GM23248 (cell line): ENCODE results near the gene DUSP9. TPM values are rescaled to one million over a fixed set of nuclear protein-coding genes. Genes with fewer than 3 reads are reported as not detected.
"Not testable (repeated sequence)": the region's sequence is repeated elsewhere in the genome, so short reads cannot be mapped to it uniquely, and the experiment has no call there.

Experiments used
- DNase-seq: peaks from one replicate; pipeline ENCODE4 v3.0.0-alpha.2; 2015
- H2AFZ ChIP-seq: fragments of 200-600 bp; sonication (generic); 2 replicates; pipeline ENCODE4 v1.6.1; 2016; ENCODE audit warnings: antibody characterized with exemption
- H3F3A ChIP-seq: fragments of 200-600 bp; sonication (generic); 2 replicates; pipeline ENCODE4 v1.6.1; 2016; ENCODE audit warnings: mild to moderate bottlenecking, antibody characterized with exemption, mixed run types; ENCODE audit not compliant: insufficient read depth
- H3K27ac ChIP-seq: fragments of 200-600 bp; sonication (generic); 2 replicates; pipeline ENCODE4 v1.5.1; 2016; ENCODE audit warnings: mild to moderate bottlenecking
- H3K27me3 ChIP-seq: fragments of 200-600 bp; sonication (generic); replicated peaks from 2 replicates; pipeline ENCODE4 v1.6.1; 2016; ENCODE audit warnings: mild to moderate bottlenecking; ENCODE audit not compliant: insufficient read depth
- H3K36me3 ChIP-seq: fragments of 200-600 bp; sonication (generic); 2 replicates; pipeline ENCODE4 v1.6.1; 2016; ENCODE audit warnings: low read depth, mild to moderate bottlenecking
- H3K4me1 ChIP-seq: fragments of 200-600 bp; sonication (generic); 2 replicates; pipeline ENCODE4 v1.6.1; 2016; ENCODE audit warnings: mild to moderate bottlenecking; ENCODE audit not compliant: insufficient read depth
- H3K4me2 ChIP-seq: fragments of 200-600 bp; sonication (generic); one replicate; pipeline ENCODE4 v1.6.1; 2016; ENCODE audit warnings: mild to moderate bottlenecking; ENCODE audit not compliant: unreplicated experiment
- H3K4me3 ChIP-seq: fragments of 200-600 bp; sonication (generic); 2 replicates; pipeline ENCODE4 v1.5.1; 2016; ENCODE audit warnings: mild to moderate bottlenecking
- H3K79me2 ChIP-seq: fragments of 200-600 bp; sonication (generic); 2 replicates; pipeline ENCODE4 v1.6.1; 2016; ENCODE audit warnings: mild to moderate bottlenecking; ENCODE audit not compliant: insufficient read depth
- H3K9ac ChIP-seq: fragments of 200-600 bp; sonication (generic); 2 replicates; pipeline ENCODE4 v1.6.1; 2016; ENCODE audit warnings: mild to moderate bottlenecking
- H3K9me2 ChIP-seq: fragments of 200-600 bp; sonication (generic); 2 replicates; pipeline ENCODE4 v1.6.1; 2016; ENCODE audit warnings: mixed run types, mild to moderate bottlenecking, moderate library complexity; ENCODE audit not compliant: insufficient read depth
- H3K9me3 ChIP-seq: fragments of 200-600 bp; sonication (generic); one replicate; pipeline ENCODE4 v1.6.1; 2017; ENCODE audit warnings: low read depth
- H4K20me1 ChIP-seq: fragments of 200-600 bp; sonication (generic); 2 replicates; pipeline ENCODE4 v1.6.0; 2016; ENCODE audit not compliant: insufficient read depth
- EZH2 ChIP-seq: fragments of 200-600 bp; sonication (generic); IDR thresholded peaks from 2 replicates; pipeline ENCODE4 v1.6.1; 2018; ENCODE audit warnings: antibody characterized with exemption, mild to moderate bottlenecking; ENCODE audit not compliant: insufficient read depth, poor library complexity, severe bottlenecking
- EZH2phosphoT487 ChIP-seq: fragments of 200-600 bp; sonication (generic); IDR thresholded peaks from 2 replicates; pipeline ENCODE4 v1.6.1; 2018; ENCODE audit warnings: antibody characterized with exemption, moderate library complexity, mild to moderate bottlenecking, low read depth; ENCODE audit not compliant: insufficient read depth
- WGBS, 2 experiments: methylation state at CpG; one replicate each; pipeline ENCODE4 v1.1.6; 2015 to 2017; ENCODE audit warnings: low lambda C conversion rate in 2 of 2, low coverage in 1 of 2; ENCODE audit errors: missing lambda C conversion rate in 2 of 2; 5-methylcytosine and 5-hydroxymethylcytosine counted together
- in situ Hi-C: fragments of 300-500 bp; cut with MboI; formaldehyde crosslinking; loops from 2 replicates; pipeline ENCODE4 v1.15.0; 2020
- polyA plus RNA-seq: library from polyadenylated mRNA; unstranded; fragments of >200 nt; fragmentation: Nextera tagmentation; extraction: Ambion mirVana; gene quantifications from 2 replicates; pipeline ENCODE4 v1.2.1, GENCODE V29; 2016
- total RNA-seq: library from RNA; depleted of rRNA; stranded (reverse); fragments of >200 nt; shearing (Covaris generic); gene quantifications from 2 replicates; pipeline ENCODE4 v1.2.3, GENCODE V29; 2014

DUSP9 gene
- total and polyA plus RNA-seq, 2 experiments from 2014 or later: not detected

GRCh38 chrX:153672531-153673427 lies 25.8 kb downstream of the DUSP9 start:
- H3K9me2 ChIP-seq: no peaks in the 10 kb centered on the region
- H3K27me3 ChIP-seq: no peaks in the 10 kb centered on the region
- no peaks in the 10 kb centered on the region for H3K79me2 ChIP-seq
- DNase-seq: no peak
- H3K36me3 ChIP-seq: no peaks in the 10 kb centered on the region
- H3K4me1 ChIP-seq: no peaks in the 10 kb centered on the region
- no peak overlapping the region for H2AFZ ChIP-seq
- WGBS, 2 experiments: 20 to 29% methylated on average over 12 to 49 of the region's 53 CpGs
- H3K4me2 ChIP-seq: no peak overlapping the region
- no peaks in the 10 kb centered on the region for H4K20me1 ChIP-seq
- no peak overlapping the region for H3K9ac ChIP-seq
- no peak overlapping the region for H3K4me3 ChIP-seq
- H3K27ac ChIP-seq: no peak overlapping the region
- no peaks in the 10 kb centered on the region for H3K9me3 ChIP-seq
- TF ChIP-seq EZH2phosphoT487: no peak
- no peak for TF ChIP-seq EZH2
- in situ Hi-C loops: loop anchor here (10.0 to 25.0 kb wide), 2 partner anchors 118 to 710 kb away; no protein-coding TSS in a partner anchor
- H3F3A ChIP-seq: no peaks in the 10 kb centered on the region

GRCh38 chrX:153673428-153674218 lies 26.6 kb downstream of the DUSP9 start, which contains the start of gene PNCK:
TSS of gene PNCK (minus strand) at chrX:153673813. CDS start at chrX:153673076, 737 bp downstream.
- no peak within 1 kb of the TSS for H2AFZ ChIP-seq

GRCh38 chrX:153674219-153674851 lies 27.3 kb downstream of the DUSP9 start:
- no peak overlapping the region for H2AFZ ChIP-seq
- no peak overlapping the region for H3K9ac ChIP-seq
- H3K9me2 ChIP-seq: no peaks in the 10 kb centered on the region
- 76 to 81% methylated on average over 17 to 27 of the region's 27 CpGs for WGBS, 2 experiments
- no peaks in the 10 kb centered on the region for H3K79me2 ChIP-seq
- no peak overlapping the region for H3K27ac ChIP-seq
- H3F3A ChIP-seq: no peaks in the 10 kb centered on the region
- no peaks in the 10 kb centered on the region for H3K4me1 ChIP-seq
- H3K27me3 ChIP-seq: no peaks in the 10 kb centered on the region
- no peak overlapping the region for H3K4me3 ChIP-seq
- H3K9me3 ChIP-seq: no peaks in the 10 kb centered on the region
- no peak overlapping the region for H3K4me2 ChIP-seq
- no peaks in the 10 kb centered on the region for H3K36me3 ChIP-seq
- no peak for DNase-seq
- H4K20me1 ChIP-seq: no peaks in the 10 kb centered on the region
- in situ Hi-C loops: loop anchor here (10.0 to 25.0 kb wide), 2 partner anchors 120 to 712 kb away; no protein-coding TSS in a partner anchor
- TF ChIP-seq EZH2 (no peak), EZH2phosphoT487 (no peak)

More at GRCh38 chrX:153673428-153674218, 26.6 kb downstream of the DUSP9 start, which contains the start of gene PNCK:
- no peaks in the 10 kb centered on the region for H3K9me2 ChIP-seq
- H3F3A ChIP-seq: no peaks in the 10 kb centered on the region
- H3K27ac ChIP-seq: no peak within 1 kb of the TSS
- no peak for TF ChIP-seq EZH2
- TF ChIP-seq EZH2phosphoT487: no peak
- DNase-seq: no peak
- no peaks in the 10 kb centered on the region for H3K36me3 ChIP-seq
- no peaks in the 10 kb centered on the region for H3K9me3 ChIP-seq
- H3K4me1 ChIP-seq: no peaks in the 10 kb centered on the region
- no peaks in the 10 kb centered on the region for H3K79me2 ChIP-seq
- no peaks in the 10 kb centered on the region for H3K27me3 ChIP-seq
- no peaks in the 10 kb centered on the region for H4K20me1 ChIP-seq
- in situ Hi-C loops: loop anchor here (10.0 to 25.0 kb wide), 2 partner anchors 119 to 711 kb away; no protein-coding TSS in a partner anchor
- 25 to 96% methylated on average over 4 to 8 of the region's 98 CpGs for WGBS, 2 experiments
- no peak within 1 kb of the TSS for H3K9ac ChIP-seq
- H3K4me3 ChIP-seq: no peak within 1 kb of the TSS
- H3K4me2 ChIP-seq: no peak within 1 kb of the TSS

DNA sequence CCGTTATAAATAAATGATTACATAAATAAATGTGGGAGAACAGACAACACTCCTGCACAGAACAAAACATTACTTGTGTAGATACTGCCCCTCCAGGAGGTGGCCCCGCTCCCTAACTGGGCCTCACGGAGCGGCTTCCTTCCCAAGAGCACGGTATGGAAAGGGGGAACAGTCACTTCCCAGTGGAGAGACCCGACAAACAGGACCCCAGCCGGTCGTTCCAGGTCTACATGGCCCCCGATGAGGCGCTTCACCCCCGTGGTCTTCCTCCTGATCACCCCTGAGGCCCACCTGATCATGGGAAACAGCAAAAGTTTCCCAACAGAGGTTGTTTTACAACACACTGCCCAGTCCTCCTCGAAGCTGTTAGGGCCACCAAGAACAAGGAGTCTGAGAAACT lies 34.2 kb downstream of the DUSP9 start:
- Histone ChIP-seq H3K4me1 (no peaks in the 10 kb centered on the region), H3K4me2 (no peak overlapping the region), H3K9me2 (no peaks in the 10 kb centered on the region), H3K27me3 (no peaks in the 10 kb centered on the region), H3K9ac (no peak overlapping the region), H3K27ac (no peak overlapping the region), H3F3A (no peaks in the 10 kb centered on the region), H4K20me1 (no peaks in the 10 kb centered on the region), H3K4me3 (no peak overlapping the region), H3K79me2 (no peaks in the 10 kb centered on the region), H2AFZ (no peak overlapping the region), H3K9me3 (no peaks in the 10 kb centered on the region), H3K36me3 (no peaks in the 10 kb centered on the region)
- WGBS, 2 experiments: 50 to 70% methylated on average over 3 to 11 of the region's 12 CpGs
- in situ Hi-C loops: no loop called here
- DNase-seq: no peak
- TF ChIP-seq EZH2phosphoT487 (no peak), EZH2 (no peak)

GRCh38 chrX:153683486-153683885 lies 36.5 kb downstream of the DUSP9 start:
- H2AFZ ChIP-seq, H3K27me3 ChIP-seq, H4K20me1 ChIP-seq, H3K9me2 ChIP-seq, H3K9ac ChIP-seq, DNase-seq, in situ Hi-C loops, H3F3A ChIP-seq, H3K4me3 ChIP-seq, H3K27ac ChIP-seq, H3K79me2 ChIP-seq, H3K4me2 ChIP-seq, H3K9me3 ChIP-seq, H3K36me3 ChIP-seq, H3K4me1 ChIP-seq: not testable (repeated sequence)
- 88% methylated on average over 4 to 8 of the region's 8 CpGs for WGBS, 2 experiments
